Daoy (cell line): ENCODE measurements around the gene TMEM141. TPM values are rescaled to one million over a fixed set of nuclear protein-coding genes. Genes with fewer than 3 reads are reported as not detected.
A peak's percentile ranks its signal among the peaks of the same experiment; 100 is the strongest.
"Not testable (repeated sequence)": the region's sequence is repeated elsewhere in the genome, so short reads cannot be mapped to it uniquely, and the experiment has no call there.

Source experiments
- DNase-seq: peaks from one replicate; pipeline ENCODE4 v3.0.0-alpha.2; 2015; ENCODE audit warnings: low read depth
- total RNA-seq: library from RNA; depleted of rRNA; stranded (reverse); fragments of >200 nt; shearing (Covaris generic); gene quantifications from 2 replicates; pipeline ENCODE4 v1.2.3, GENCODE V29; 2014

Gene TMEM141
- total RNA-seq, 1 experiment from 2014 or later: 61.6 TPM

DNA sequence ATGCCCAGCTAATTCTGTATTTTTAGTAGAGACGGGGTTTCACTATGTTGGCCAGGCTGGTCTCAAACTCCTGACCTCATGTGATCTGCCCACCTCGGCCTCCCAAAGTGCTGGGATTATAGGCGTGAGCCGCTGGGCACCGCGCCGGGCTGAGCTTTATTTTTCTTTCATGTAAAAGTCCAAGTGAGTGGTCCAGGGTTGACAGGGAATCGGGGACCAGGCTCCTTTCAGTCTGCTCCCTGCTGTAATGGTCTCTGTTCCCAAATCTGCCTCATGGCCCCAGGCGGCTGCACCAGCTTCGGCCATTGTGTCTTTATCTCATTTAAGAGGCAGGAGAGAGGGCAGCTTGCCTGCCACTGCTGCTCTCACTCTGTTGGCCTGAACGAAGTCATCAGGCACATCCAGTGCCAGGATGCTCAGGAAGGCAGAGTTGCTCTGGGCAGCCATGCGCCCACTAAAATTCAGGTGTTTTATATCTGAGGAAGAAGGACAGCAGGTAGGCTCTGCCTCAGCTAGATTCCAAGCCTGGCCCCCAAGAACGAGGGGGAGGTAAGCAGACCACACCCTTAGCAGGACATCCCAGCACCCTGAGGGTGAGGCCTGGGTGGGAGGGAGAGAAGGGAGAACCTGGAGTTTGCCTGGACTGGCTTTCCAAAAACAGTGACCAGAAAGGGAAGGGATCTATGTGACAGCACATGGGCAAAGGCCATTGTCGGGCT is 3.3 kb downstream of the TMEM141 start:
- DNase-seq: no peak

DNA sequence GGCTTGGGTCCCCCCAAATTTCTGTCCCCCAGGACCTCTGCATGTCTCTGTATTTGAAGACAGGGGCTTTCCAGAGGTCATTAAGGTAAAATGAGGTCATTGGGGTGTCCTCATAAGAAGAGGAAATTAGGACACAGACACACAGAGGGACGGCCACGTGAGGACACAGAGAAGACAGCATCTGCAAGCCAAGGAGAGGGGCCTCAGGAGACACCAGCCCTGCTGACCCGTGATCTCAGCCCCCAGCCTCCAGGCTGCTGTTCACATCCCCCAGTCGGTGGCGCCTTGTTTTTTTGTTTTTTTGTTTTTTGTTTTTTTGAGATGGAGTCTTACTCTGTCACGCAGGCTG is 3.8 kb downstream of the TMEM141 start:
- DNase-seq: no peak

DNA sequence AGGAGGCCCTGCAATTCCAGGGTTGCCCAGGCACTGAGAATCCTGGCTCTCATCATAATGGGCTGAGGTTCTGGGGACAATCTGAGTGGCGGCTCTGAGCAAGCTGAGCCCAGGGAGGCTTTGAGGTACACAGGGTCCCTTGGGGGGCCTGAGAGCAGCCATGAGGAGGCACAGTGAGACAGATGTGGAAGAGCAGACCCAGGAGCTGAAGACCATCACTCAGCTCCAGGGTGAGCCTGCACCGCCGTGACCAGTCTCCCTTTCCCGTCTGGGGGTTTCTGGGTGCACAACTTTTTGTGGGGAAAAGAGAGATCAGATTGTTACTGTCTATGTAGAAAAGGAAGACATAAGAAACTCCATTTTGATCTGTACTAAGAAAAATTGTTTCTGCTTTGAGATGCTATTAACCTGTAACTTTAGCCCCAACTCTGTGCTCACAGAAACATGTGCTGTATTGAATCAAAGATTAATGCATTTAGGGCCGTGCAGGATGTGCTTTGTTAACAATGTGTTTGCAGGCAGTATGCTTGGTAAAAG is 5.2 kb downstream of the TMEM141 start, which contains the start of gene CCDC183:
Gene CCDC183, plus strand, starts transcription at position 101 of the 537 bp plus-strand sequence. Its CDS starts 60 bp downstream, at position 161.
- no peak for DNase-seq

DNA sequence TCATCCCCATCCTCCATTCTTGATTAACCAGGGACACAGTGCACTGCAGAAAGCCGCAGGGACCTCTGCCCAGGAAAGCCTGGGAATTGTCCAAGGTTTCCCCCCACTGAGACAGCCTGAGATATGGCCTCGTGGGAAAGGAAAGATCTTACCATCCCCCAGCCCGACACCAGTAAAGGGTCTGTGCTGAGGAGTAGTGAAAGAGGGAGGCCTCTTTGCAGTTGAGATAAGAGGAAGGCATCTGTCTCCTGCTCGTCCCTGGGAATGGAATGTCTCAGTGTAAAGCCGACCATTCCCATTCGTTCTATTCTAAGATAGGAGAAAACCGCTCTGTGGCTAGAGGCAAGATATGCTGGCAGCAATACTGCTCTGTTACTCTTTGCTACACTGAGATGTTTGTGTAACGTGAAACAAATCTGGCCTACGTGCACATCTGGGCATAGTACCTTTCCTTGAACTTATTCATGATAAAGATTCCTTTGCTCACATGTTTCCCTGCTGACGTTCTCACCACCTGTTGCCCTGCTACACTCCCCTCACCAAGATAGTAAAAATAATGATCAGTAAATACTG is 5.7 kb downstream of the TMEM141 start:
- DNase-seq: not testable (repeated sequence)

DNA sequence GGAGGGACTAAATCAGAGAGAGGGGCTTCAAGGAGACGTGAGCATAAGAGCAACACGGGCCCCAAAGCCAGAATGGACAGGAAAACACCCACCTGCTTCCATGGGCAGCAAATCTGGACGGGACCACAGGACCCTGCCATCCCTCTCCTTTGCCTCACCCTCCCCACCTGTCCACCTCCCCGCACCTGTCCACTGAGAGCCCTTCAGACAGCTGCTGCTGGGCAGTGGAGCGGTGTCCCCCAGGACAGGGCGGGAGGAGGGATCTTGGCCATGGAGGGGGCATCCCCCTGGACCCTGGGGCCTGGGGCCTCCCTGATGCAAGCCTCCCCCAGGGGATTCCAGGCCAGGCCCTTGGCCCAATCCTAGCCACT is 7.5 kb downstream of the TMEM141 start:
- DNase-seq: no peak

DNA sequence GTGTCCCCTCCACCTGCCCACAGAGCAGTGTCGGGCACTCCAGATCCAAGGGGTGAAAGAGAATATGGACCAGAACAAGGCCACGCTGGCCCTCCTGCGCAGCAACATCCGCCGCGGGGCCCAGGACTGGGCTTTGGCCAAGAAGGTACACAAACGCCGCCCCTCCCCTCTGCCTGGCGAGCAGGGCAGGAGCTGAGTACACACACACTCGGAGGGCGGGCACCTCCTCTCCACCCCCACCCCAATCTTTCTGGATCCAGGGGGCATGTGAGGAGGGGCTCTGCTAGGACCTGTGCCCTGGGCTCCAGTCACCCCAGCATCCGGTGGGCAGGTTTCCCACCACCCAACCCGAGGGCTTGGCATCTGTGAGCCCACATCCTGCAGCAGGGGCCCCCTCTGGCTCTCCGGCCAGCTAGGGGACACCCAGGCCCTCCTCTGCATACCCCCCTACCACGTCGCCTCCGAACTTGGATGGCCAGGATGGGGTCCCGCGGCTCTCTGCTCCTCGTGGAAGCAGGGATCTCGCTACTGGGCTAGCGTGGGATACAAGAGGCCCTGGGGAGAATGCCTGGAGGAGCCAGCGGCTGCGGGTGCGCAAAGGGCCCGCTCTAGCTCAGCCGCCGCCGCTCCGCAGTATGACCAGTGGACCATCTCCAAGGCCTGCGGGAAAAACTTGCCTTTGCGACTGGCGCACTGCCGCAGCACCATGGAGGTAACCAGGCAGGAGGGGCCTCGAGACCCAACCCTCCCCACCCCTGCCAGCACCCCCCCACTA is 8.1 kb downstream of the TMEM141 start:
- DNase-seq: peak; percentile 43

DNA sequence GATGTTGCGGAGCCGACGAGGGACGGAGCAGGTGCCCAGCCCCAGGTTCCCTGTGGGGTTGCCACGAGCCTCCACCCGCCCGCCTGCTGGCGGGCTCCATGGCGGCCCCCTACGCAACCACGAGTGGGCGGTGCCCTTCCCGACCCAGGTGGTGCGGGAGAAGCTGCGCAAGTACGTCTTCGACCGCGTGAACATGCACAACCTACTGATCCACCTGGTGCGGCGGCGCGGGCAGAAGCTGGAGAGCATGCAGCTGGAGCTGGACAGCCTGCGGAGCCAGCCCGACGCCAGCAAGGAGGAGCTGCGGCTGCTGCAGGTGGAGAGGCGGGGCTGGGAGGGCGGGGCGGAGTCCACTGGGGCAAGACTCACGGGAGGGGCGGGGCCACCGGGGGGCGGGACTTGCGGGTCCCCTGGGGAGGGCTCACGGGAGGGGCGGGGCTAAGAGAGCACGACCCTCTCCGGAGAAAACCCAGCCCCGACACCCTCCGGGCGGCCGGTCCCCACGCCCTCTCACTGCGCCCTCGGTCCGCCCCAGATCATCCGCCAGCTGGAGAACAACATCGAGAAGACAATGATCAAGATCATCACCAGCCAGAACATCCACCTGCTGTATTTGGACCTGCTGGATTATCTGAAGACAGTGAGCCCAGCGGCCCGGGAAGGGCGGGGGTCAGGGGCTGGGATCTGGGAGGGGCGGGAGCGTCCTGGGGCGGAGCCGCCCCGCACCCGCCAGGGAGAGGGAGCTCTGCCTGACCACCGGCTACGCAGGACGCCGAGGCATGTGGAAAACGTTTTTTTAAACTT is 8.9 kb downstream of the TMEM141 start:
- peak; percentile 88 for DNase-seq

DNA sequence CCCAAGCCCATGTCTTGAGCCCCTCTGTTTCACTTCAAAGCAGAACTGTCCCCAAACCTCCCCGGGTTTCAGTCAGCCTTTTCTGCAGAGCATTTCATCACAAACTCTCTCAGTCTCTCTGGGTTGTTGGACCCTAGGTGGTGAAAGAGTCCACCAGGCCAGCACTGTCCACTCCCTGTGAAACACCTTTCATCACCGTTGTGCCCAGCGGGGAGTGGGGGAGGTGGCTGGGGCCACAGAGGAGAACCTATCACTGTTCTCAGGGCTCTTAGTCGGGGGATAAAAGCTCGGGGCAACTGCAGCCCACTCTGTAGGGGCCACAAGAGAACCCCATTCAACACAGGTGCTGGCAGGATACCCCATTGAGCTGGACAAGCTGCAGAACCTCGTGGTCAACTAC is 11.2 kb downstream of the TMEM141 start:
- DNase-seq: no peak

DNA sequence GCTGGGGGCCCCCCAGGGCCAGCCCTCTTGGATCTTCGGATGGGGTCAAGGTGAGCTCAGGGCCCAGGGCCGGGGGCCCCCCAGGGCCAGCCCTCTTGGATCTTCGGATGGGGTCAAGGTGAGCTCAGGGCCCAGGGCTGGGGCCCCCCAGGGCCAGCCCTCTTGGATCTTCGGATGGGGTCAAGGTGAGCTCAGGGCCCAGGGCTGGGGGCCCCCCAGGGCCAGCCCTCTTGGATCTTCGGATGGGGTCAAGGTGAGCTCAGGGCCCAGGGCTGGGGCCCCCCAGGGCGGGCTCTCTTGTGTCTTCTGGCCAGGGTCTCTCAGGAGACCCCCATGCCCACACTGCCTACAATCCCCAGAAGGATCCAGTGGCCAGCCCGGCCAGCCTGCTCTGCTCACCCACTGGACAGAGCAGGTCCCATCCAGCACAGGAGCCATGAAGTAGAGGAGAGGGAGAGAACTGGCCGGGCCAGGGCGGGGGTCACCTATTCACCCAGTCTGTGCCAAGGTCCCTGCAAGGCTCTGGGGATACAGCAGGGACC is 11.9 kb downstream of the TMEM141 start:
- DNase-seq: not testable (repeated sequence)

DNA sequence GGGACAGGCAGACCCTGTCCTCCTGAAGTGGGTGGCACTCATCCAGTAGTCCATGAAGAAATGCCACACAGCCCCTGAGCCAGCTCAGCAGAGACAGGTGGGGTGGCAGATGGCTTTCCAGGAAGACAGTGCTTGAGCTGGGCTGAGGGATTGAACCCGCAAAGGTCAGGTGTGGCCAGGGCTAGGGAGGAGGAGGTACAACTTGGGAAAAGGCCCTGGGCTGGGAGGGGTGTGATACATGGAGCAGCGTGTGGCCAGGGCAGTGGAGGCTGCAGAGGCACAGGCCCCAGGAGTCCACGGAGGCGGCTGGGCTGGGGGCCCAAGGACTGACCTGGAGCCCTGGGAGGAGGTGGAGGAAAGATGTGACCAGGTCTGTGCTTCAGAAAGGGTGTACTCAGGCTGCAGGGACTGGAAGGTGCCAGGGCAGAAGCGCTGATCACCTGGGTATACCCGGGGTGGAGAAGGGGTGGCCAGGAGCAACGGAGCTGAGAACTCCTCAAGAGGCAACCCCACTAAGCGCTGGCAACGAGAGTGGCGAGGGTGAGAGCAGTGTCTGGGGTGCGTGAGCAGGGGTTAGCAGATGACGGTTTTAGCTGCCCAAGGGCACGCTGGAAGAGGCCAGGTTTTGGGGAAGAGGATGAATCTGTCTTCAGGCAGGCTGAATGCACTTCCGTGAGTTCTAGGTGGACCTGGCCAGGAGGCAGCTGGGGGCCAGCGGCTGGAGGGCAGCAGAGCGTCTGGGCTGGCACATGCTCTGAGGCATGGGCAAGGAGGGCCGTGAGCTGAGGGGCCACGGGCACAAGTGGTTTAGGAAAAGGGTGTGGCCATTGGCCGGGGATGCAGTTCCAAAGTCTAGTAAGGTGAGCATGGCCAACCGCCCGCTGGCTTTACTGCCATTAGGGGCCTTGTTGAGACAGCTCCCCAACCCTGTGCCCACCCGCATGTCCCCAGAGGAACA is 12.7 kb downstream of the TMEM141 start:
- no peak for DNase-seq

DNA sequence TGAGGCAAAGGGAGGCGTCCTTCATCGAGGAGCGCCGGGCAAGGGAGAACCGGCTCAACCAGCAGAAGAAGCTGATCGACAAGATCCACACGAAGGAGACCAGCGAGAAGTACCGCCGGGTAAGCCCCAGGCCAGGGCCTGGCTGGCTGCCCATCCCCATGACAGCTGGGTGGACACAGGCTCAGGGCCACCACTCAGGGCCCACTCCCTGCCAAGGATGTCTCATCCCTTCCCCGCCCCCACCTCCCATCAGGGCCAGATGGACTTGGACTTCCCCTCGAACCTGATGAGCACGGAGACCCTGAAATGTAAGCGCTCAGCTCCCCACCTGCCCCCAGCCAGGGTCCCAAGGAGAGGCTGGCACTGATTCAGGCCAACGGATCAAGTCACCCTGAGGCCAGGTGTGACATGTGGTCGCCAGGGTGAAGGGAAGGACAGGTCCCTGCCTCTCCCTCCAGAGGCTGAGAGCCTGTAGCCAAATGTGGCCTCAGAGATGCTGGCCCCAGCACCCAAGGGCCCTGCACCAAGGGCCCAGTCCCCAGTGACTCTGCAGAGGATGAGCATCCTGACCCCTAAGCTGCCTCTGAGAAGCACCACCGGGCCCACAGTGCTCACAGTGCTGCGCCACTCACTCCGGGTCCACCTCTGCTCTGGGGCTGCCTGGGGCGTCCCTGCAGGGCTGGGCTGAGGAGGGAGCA is 13.5 kb downstream of the TMEM141 start:
- no peak for DNase-seq

DNA sequence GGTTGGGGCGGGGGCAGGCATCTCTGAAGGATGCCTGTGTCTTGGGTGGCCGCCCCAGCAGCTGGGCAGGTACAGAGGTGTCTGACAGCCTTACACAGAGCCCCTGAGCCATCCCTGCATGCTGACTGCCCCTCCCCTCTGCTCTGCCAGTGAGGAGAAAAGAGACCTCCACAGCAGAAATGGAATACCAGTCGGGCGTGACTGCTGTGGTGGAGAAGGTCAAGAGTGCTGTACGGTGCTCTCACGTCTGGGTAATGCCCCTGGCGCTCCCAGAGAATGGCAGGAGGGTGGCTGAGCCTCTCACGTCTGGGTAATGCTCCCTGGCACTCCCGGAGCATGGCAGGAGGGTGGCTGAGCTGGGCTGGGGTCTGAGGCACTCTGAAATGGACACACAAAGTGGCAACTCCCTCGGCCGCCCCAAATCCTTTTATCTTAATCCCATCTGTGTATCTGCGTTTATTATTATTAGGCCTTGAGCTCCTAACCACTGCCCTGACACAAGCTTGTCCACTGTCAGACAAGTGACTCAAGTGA is 14.1 kb downstream of the TMEM141 start:
- DNase-seq: no peak

DNA sequence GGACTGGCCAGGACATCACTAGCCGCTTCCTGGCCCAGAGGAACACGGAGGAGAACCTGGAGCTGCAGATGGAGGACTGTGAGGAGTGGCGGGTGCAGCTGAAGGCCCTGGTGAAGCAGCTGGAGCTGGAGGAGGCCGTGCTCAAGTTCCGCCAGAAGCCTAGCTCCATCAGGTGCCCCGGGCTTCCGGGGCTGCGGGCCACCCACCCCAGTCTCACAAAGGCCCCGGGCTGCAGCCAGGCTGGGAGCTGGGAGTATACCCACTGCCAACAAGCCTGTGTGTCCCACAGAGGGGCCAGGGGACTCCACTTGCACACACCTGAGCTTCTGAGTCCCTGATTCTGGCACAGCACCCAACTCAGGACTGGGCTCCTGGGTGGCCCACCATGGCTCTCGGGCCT is 14.9 kb downstream of the TMEM141 start:
- DNase-seq: no peak

DNA sequence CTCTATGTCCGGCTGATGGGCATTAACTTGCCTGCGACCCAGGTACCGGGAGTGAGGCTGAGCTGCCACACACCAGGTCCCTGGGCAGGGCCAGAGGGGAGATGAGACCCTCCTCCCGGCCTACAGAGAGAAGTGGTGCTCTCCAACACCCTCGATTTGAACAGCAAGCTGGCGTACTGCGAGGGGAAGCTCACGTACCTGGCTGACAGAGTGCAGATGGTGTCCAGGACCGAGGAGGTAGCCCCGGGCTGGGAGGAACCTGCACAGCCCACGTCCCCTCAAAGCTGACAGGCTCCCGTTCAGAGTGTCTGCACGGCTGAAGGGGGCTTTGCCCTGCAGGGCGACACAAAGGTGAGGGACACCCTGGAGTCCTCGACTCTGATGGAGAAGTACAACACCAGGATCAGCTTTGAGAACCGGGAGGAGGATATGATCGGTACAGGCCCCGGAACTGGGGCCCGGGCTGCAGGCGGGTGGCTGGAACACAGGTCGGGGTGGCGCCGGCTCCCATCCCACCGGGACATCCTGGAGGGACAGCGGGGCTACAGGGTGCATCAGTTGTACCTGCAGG is 15.6 kb downstream of the TMEM141 start:
- no peak for DNase-seq

DNA sequence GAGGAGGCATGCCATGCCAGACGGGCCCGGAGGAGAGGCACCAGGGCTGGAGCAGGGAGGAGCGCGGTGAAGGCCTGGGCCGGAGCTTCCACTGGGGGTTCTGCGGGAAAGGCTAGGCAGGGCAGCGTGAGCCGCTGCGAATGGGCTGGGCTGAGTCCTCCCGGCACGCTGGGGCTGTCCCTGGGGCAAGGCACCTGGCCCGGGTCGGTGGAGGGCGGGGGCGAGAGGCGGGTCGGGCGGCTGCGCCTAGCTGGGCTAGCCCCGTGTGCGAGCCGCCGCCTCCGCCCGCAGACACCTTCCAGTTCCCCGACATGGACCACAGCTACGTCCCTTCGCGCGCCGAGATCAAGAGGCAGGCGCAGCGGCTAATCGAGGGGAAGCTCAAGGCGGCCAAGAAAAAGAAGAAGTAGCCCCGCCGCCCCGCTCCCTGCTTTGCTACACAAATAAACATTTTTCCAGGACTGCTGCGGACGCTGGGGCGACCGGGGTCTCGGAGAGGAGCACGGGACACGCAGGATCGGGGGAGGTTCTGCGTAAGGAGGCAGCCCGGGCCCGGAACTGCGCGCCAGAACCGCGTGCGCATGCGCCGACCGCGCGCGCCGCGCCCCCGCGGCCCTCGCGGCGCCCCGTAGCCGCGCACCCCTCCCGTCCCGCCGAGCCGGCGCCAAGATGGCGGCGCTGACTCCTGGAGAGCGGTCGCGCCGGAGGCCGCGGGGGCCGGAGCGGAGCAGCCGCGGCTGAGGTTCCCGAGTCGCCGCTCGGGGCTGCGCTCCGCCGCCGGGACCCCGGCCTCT is 16.3 kb downstream of the TMEM141 start, which contains the start of gene RABL6:
Gene RABL6, plus strand, starts transcription at position 668 of the 794 bp plus-strand sequence. CDS start 249 bp downstream, outside the sequence.
- peak; percentile 91 for DNase-seq

DNA sequence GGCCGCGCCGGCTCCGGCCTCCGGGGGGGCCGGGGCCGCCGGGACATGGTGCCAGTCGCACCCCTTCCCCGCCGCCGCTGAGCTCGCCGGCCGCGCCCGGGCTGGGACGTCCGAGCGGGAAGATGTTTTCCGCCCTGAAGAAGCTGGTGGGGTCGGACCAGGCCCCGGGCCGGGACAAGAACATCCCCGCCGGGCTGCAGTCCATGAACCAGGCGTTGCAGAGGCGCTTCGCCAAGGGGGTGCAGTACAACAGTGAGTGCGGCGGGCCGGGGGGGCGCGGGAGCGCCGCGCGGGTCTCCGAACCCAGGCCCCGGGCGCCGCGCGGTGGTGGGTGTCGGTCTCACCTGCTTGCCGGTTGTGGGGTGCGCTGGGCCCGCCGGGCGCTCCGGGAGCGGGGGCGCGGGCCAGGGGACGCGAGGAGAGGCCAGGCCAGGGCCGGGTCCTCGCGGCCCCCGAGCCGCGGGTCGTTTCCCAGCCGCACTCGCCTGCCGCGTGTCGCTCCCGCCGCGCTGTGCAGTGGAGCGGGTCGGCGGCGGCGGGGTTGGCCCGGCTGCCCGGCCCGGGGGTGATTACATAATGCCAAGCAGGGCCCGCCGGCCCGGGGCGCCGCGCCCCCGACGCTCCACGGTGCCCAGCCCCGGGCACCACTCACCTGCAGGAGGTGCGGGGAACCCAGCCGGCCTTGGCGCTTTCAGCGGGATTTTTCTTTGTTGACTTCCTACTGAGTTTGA is 17.1 kb downstream of the TMEM141 start:
- no peak for DNase-seq

DNA sequence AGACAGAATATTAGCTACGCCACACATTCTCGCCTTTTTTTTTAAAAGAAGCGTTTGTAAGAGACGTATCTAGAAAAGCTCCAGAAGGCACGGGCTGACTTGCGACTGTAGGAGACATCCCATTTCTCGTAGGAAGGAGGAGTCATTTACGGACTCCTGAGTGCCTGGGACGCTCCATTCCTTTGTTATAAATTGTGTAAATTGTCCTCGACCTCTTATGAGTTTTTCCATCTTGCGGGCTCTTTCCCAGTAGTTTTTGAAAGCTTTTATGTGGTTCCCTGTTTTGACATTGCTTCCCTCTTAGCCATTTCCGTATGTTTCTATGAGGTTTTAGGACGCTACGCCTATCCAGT is 17.6 kb downstream of the TMEM141 start:
- no peak for DNase-seq
